Esophagus squamous epithelium (tissue), 5 donors: Measurements from ENCODE around the gene MYO3B. TPM values are rescaled to one million over a fixed set of nuclear protein-coding genes. Genes with fewer than 3 reads are reported as not detected.

ENCODE experiments used
- DNase-seq: peaks from one replicate; lab custom pipeline; 2025; lab: John Stamatoyannopoulos, UW
- H3K27ac ChIP-seq, 4 donors: fragments of 200-600 bp; sonication (generic); one replicate each; pipeline ENCODE4 v1.5.1; 2016 to 2019; ENCODE audit warnings: mild to moderate bottlenecking in 1 of 4
- H3K27me3 ChIP-seq, 4 donors: fragments of 200-600 bp; sonication (generic); 1 replicate in 3 of 4; 2 replicates in 1 of 4; pipeline versions ENCODE4 v1.5.1 to v1.6.0; 2017 to 2021; ENCODE audit warnings: antibody characterized with exemption in 1 of 4
- H3K36me3 ChIP-seq, 3 donors: fragments of 200-600 bp; sonication (generic); one replicate each; pipeline ENCODE4 v1.5.1; 2016 to 2019
- H3K4me1 ChIP-seq, 3 donors: fragments of 200-600 bp; sonication (generic); one replicate each; pipeline ENCODE4 v1.5.1; 2017 to 2019
- H3K4me3 ChIP-seq, 4 donors: fragments of 200-600 bp; sonication (generic); 1 replicate in 3 of 4; 2 replicates in 1 of 4; pipeline ENCODE4 v1.5.1; 2016 to 2019; ENCODE audit warnings: mild to moderate bottlenecking in 2 of 4, moderate library complexity in 1 of 4
- H3K9me3 ChIP-seq, 3 donors: fragments of 200-600 bp; sonication (generic); one replicate each; pipeline ENCODE4 v1.5.1; 2016 to 2019
- POLR2A ChIP-seq, 4 donors: fragments of 450-650 bp; IDR thresholded peaks; one replicate each; pipeline ENCODE4 v1.6.1; 2017; ENCODE audit warnings: antibody characterized with exemption in 4 of 4, mild to moderate bottlenecking in 4 of 4, moderate library complexity in 3 of 4
- WGBS, 2 donors: methylation state at CpG; one replicate each; pipeline ENCODE4 v1.1.5; 2018; 5-methylcytosine and 5-hydroxymethylcytosine counted together
- intact Hi-C: fragments of 100-400 bp; cut with DNase I; formaldehyde crosslinking; loops from one replicate; pipeline ENCODE4 v1.15.0; 2022
- total RNA-seq, 4 donors: library from RNA; depleted of rRNA; stranded (reverse); fragments of >200 nt; gene quantifications; one replicate each; pipeline ENCODE4 v1.1.0, GENCODE V29; 2016
- TF ChIP-seq, protein P1 (sequence below), 6 experiments: fragments of 450-650 bp in 4 of 6; fragments of 200-600 bp in 2 of 6; sonication (generic) in 2 of 6; IDR thresholded peaks; one replicate each; pipeline ENCODE4 v1.5.1; 2016 to 2019; ENCODE audit warnings: antibody characterized with exemption in 6 of 6, mild to moderate bottlenecking in 4 of 6, moderate library complexity in 4 of 6
- donor health status: DM: yes; HTN: yes; CAD: no.

The MYO3B gene
- total RNA-seq, 4 donors from 2014 or later = 0.15 to 0.38 (median 0.18) TPM

DNA sequence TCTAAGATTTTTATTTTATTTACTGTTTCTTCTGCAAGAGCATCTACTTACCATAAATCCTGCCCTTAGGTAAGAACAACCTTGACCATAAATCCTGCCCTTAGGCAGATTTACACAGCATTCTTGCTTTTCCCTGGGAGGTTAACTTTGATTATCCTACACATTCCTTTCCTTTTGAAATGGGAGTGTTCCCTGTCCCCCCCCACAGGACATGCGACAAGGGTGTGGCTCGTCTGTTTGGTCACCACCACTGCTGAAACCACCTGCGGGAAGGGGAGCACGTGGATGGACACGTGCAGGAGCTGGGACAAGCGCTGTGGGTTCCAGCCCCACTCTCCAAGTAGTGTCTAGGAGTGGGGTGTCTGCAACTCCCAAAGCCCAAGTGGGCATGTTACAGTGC is 297.9 kb downstream of the MYO3B start:
- H3K27ac ChIP-seq = no peak overlapping the region

DNA sequence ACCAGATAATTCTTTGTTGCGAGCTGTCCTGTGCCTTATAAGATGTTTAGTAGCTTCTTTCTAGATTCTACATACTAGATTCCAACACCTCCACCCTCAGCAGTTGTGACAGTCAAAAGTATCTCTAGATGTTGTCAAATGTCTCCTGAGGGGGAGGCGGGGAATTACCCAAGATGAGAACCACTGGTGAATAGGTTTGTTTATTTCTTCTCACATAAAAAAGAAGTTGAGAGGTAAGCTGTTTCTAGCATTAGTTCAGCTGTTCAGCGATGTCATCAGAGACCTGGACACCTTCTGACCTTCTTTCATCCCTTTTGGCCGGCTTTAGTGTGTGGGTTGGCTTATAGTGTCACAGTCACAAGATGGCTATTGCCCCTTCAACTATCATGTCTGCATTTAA is 299.7 kb downstream of the MYO3B start:
- DNase-seq = no peak
- Histone ChIP-seq H3K4me3 (no peak overlapping the region), H3K4me1 (no peaks in the 10 kb centered on the region), H3K27ac (no peak overlapping the region), H3K27me3 (no peaks in the 10 kb centered on the region), H3K9me3 (no peaks in the 10 kb centered on the region), H3K36me3 (no peaks in the 10 kb centered on the region)
- intact Hi-C loops = no loop called here
- 61 to 63% methylated on average over 4 of the region's 4 CpGs for WGBS, 2 donors
- no peak for TF ChIP-seq POLR2A (IDR thresholded peaks at IDR 0.05)

More for the DNA sequence above, 297.9 kb downstream of the MYO3B start:
- Histone ChIP-seq H3K9me3 (no peaks in the 10 kb centered on the region), H3K4me3 (no peak overlapping the region), H3K4me1 (no peaks in the 10 kb centered on the region), H3K27me3 (no peaks in the 10 kb centered on the region), H3K36me3 (no peaks in the 10 kb centered on the region)
- TF ChIP-seq, protein P1, sequence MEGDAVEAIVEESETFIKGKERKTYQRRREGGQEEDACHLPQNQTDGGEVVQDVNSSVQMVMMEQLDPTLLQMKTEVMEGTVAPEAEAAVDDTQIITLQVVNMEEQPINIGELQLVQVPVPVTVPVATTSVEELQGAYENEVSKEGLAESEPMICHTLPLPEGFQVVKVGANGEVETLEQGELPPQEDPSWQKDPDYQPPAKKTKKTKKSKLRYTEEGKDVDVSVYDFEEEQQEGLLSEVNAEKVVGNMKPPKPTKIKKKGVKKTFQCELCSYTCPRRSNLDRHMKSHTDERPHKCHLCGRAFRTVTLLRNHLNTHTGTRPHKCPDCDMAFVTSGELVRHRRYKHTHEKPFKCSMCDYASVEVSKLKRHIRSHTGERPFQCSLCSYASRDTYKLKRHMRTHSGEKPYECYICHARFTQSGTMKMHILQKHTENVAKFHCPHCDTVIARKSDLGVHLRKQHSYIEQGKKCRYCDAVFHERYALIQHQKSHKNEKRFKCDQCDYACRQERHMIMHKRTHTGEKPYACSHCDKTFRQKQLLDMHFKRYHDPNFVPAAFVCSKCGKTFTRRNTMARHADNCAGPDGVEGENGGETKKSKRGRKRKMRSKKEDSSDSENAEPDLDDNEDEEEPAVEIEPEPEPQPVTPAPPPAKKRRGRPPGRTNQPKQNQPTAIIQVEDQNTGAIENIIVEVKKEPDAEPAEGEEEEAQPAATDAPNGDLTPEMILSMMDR (IDR thresholded peaks at IDR 0.05) = no peak
- TF ChIP-seq POLR2A (IDR thresholded peaks at IDR 0.05) = no peak
- intact Hi-C loops = no loop called here
- no peak for DNase-seq
- 50 to 76% methylated on average over 4 to 5 of the region's 6 CpGs for WGBS, 2 donors

DNA sequence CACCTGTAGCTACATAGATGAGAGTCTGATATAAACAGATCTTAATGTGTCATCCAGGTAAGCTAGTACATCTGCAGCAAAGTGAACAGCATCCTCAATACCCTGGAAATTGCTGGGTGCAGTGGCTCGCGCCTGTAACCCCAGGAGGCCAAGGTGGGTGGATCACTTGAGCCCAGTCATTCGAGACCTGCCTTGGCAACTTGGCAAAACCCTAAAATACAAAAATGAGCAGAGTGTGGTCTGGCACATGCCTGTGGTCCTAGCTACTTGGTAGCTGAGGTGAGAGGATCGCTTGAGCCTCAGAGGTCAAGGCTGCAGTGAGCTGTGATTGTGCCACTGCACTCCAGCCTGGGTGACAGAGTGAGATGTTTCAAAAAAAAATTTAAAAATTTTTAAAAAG is 303.3 kb downstream of the MYO3B start:
- H3K9me3 ChIP-seq = no peaks in the 10 kb centered on the region
- no peaks in the 10 kb centered on the region for H3K4me1 ChIP-seq
- no peak for DNase-seq
- no peaks in the 10 kb centered on the region for H3K36me3 ChIP-seq
- H3K4me3 ChIP-seq = no peak overlapping the region
- no peak for TF ChIP-seq POLR2A (IDR thresholded peaks at IDR 0.05)
- TF ChIP-seq, protein P1 (IDR thresholded peaks at IDR 0.05) = no peak
- no peaks in the 10 kb centered on the region for H3K27me3 ChIP-seq
- 63 to 83% methylated on average over 2 to 4 of the region's 4 CpGs for whole genome bisulfite sequencing, 2 donors
- intact Hi-C loops = no loop called here
- H3K27ac ChIP-seq = no peak overlapping the region

DNA sequence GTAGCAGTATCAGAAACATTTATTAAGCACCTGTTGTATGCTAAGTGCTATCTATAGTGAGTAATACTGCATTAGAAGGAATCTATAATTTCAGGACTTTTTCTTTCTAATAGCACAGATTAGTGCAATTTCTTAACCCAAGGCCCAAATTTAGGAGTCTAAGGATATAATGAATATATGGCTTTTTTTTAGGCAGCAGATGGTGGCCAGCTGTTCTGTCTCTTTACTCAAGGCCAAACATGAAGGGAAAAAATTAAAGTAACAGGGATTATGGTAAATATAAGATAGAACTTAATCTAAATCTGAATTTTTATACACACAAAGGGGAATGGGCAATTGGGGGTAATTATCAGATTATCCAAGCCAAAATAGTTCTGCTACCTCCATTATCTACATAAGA is 306.6 kb downstream of the MYO3B start:
- TF ChIP-seq, protein P1 (IDR thresholded peaks at IDR 0.05) = no peak
- no peak for TF ChIP-seq POLR2A (IDR thresholded peaks at IDR 0.05)
- Histone ChIP-seq H3K36me3 (no peaks in the 10 kb centered on the region), H3K27me3 (no peaks in the 10 kb centered on the region), H3K4me3 (no peak overlapping the region), H3K27ac (no peak overlapping the region), H3K4me1 (no peaks in the 10 kb centered on the region), H3K9me3 (no peaks in the 10 kb centered on the region)
- intact Hi-C loops = no loop called here
- DNase-seq = no peak

DNA sequence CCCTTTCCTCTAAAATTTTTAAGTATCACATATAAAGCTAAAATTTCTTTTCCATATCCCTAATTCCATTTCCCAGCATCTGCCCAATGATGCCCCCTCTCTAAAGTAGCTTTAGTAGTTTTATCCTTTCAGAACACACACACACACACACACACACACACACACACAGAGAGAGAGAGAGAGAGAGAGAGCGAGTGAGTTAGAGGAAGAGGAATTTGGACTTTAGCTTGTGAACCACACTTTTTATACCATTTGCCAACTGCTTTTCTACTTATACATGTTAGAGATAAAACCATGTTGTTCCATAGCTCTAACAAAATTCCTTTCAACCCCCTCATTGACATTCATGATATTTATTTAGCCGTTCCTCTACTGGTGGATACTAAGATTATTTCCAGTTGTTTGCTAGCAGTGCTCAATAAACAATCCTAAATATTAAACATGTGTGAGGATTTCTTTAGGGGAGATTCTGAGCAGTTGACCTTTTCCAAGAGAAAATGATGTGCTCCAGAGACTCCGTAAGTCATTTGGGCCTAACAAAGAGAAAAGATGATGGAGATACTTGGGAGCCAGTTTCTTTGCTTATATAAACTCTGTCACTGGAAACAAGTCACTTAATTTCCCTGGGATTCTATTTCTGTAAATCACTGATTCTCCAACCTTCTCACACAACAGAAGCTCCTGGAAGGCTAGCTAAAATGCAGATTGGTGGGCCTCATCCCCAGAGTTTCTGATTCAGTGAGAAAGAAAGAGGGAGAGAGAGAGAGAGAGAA is 307.5 kb downstream of the MYO3B start:
- Histone ChIP-seq H3K36me3 (no peaks in the 10 kb centered on the region), H3K27ac (no peak overlapping the region), H3K27me3 (no peaks in the 10 kb centered on the region), H3K4me1 (no peaks in the 10 kb centered on the region), H3K9me3 (no peaks in the 10 kb centered on the region), H3K4me3 (no peak overlapping the region)
- intact Hi-C loops = no loop called here
- DNase-seq = no peak
- 60 to 78% methylated on average over 3 of the region's 3 CpGs for WGBS, 2 donors
- TF ChIP-seq POLR2A (IDR thresholded peaks at IDR 0.05) = no peak
- TF ChIP-seq, protein P1 (IDR thresholded peaks at IDR 0.05) = no peak
